DOHH2 (cell line): ENCODE data around the gene SOX3.

ENCODE experiments used
- EZH2phosphoT487 ChIP-seq: fragments of 200-600 bp; sonication (generic); IDR thresholded peaks from 2 replicates; pipeline ENCODE4 v1.6.1; 2017; ENCODE audit warnings: borderline replicate concordance, mild to moderate bottlenecking, antibody characterized with exemption, low read length, moderate library complexity, mixed read lengths
- TF ChIP-seq, protein P1 (sequence below): fragments of 200-600 bp; sonication (generic); IDR thresholded peaks from one replicate; pipeline ENCODE4 v1.5.1; 2014; ENCODE audit warnings: antibody characterized with exemption, mild to moderate bottlenecking, low read depth, low read length; ENCODE audit not compliant: poor library complexity, severe bottlenecking

DNA sequence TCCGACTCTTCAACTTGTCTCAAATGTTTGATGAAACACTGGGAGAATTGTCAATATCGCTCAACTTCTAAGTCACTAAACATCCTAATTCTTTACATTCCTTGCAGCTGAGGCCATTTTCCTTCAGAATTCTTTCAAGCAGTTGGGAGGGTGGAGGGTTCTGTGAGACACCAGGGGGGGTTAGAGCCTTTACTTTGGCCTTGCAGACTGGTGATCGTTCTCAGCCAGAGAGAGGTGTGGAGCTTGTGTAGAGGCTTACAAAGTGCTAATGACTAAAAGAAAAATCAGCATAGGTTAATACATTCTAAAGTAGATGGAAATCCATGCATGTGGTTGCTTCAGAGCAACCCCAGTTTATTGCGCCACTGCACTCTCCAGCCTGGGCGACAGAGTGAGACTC, 21.3 kb upstream of the SOX3 start:
- TF ChIP-seq, protein P1, sequence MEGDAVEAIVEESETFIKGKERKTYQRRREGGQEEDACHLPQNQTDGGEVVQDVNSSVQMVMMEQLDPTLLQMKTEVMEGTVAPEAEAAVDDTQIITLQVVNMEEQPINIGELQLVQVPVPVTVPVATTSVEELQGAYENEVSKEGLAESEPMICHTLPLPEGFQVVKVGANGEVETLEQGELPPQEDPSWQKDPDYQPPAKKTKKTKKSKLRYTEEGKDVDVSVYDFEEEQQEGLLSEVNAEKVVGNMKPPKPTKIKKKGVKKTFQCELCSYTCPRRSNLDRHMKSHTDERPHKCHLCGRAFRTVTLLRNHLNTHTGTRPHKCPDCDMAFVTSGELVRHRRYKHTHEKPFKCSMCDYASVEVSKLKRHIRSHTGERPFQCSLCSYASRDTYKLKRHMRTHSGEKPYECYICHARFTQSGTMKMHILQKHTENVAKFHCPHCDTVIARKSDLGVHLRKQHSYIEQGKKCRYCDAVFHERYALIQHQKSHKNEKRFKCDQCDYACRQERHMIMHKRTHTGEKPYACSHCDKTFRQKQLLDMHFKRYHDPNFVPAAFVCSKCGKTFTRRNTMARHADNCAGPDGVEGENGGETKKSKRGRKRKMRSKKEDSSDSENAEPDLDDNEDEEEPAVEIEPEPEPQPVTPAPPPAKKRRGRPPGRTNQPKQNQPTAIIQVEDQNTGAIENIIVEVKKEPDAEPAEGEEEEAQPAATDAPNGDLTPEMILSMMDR: no peak
- TF ChIP-seq EZH2phosphoT487: no peak
